ENCODE measurements around the gene LMF1. TPM values are rescaled to one million over a fixed set of nuclear protein-coding genes. Genes with fewer than 3 reads are reported as not detected.

The LMF1 gene
- total and polyA plus RNA-seq, 9 of the 15 experiments (the other 6 are each of a cell fraction or from before 2014, with no cell fraction given) = 0.11 to 1.6 (median 0.55) TPM; not detected in 1

GRCh38 chr16:969508-970385, 1.0 kb downstream of the LMF1 start (continued):
- TF ChIP-seq, protein P1, sequence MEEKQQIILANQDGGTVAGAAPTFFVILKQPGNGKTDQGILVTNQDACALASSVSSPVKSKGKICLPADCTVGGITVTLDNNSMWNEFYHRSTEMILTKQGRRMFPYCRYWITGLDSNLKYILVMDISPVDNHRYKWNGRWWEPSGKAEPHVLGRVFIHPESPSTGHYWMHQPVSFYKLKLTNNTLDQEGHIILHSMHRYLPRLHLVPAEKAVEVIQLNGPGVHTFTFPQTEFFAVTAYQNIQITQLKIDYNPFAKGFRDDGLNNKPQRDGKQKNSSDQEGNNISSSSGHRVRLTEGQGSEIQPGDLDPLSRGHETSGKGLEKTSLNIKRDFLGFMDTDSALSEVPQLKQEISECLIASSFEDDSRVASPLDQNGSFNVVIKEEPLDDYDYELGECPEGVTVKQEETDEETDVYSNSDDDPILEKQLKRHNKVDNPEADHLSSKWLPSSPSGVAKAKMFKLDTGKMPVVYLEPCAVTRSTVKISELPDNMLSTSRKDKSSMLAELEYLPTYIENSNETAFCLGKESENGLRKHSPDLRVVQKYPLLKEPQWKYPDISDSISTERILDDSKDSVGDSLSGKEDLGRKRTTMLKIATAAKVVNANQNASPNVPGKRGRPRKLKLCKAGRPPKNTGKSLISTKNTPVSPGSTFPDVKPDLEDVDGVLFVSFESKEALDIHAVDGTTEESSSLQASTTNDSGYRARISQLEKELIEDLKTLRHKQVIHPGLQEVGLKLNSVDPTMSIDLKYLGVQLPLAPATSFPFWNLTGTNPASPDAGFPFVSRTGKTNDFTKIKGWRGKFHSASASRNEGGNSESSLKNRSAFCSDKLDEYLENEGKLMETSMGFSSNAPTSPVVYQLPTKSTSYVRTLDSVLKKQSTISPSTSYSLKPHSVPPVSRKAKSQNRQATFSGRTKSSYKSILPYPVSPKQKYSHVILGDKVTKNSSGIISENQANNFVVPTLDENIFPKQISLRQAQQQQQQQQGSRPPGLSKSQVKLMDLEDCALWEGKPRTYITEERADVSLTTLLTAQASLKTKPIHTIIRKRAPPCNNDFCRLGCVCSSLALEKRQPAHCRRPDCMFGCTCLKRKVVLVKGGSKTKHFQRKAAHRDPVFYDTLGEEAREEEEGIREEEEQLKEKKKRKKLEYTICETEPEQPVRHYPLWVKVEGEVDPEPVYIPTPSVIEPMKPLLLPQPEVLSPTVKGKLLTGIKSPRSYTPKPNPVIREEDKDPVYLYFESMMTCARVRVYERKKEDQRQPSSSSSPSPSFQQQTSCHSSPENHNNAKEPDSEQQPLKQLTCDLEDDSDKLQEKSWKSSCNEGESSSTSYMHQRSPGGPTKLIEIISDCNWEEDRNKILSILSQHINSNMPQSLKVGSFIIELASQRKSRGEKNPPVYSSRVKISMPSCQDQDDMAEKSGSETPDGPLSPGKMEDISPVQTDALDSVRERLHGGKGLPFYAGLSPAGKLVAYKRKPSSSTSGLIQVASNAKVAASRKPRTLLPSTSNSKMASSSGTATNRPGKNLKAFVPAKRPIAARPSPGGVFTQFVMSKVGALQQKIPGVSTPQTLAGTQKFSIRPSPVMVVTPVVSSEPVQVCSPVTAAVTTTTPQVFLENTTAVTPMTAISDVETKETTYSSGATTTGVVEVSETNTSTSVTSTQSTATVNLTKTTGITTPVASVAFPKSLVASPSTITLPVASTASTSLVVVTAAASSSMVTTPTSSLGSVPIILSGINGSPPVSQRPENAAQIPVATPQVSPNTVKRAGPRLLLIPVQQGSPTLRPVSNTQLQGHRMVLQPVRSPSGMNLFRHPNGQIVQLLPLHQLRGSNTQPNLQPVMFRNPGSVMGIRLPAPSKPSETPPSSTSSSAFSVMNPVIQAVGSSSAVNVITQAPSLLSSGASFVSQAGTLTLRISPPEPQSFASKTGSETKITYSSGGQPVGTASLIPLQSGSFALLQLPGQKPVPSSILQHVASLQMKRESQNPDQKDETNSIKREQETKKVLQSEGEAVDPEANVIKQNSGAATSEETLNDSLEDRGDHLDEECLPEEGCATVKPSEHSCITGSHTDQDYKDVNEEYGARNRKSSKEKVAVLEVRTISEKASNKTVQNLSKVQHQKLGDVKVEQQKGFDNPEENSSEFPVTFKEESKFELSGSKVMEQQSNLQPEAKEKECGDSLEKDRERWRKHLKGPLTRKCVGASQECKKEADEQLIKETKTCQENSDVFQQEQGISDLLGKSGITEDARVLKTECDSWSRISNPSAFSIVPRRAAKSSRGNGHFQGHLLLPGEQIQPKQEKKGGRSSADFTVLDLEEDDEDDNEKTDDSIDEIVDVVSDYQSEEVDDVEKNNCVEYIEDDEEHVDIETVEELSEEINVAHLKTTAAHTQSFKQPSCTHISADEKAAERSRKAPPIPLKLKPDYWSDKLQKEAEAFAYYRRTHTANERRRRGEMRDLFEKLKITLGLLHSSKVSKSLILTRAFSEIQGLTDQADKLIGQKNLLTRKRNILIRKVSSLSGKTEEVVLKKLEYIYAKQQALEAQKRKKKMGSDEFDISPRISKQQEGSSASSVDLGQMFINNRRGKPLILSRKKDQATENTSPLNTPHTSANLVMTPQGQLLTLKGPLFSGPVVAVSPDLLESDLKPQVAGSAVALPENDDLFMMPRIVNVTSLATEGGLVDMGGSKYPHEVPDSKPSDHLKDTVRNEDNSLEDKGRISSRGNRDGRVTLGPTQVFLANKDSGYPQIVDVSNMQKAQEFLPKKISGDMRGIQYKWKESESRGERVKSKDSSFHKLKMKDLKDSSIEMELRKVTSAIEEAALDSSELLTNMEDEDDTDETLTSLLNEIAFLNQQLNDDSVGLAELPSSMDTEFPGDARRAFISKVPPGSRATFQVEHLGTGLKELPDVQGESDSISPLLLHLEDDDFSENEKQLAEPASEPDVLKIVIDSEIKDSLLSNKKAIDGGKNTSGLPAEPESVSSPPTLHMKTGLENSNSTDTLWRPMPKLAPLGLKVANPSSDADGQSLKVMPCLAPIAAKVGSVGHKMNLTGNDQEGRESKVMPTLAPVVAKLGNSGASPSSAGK (IDR thresholded peaks at IDR 0.05) = no peak; the same call in none of the 2 replicates
- TF ChIP-seq ETV5 (CRISPR knock-in tag; IDR thresholded peaks at IDR 0.05; ENCODE audit: low read depth) (no peak), ZFP30 (CRISPR knock-in tag; IDR thresholded peaks at IDR 0.05; ENCODE audit: borderline replicate concordance) (no peak), TAL1 (IDR thresholded peaks at IDR 0.05) (no peak), THAP12 (CRISPR knock-in tag; IDR thresholded peaks at IDR 0.05) (peak; percentile 25; the same call in 1 of the 2 replicates), ZC3H4 (CRISPR knock-in tag; IDR thresholded peaks at IDR 0.05; ENCODE audit: borderline replicate concordance) (0 out of 2 replicates have a peak, but pooled peaks have one; percentile 69), NFIC (IDR thresholded peaks at IDR 0.05) (peak; percentile 34; the same call in 1 of the 2 replicates)
- TF ChIP-seq, protein P2, sequence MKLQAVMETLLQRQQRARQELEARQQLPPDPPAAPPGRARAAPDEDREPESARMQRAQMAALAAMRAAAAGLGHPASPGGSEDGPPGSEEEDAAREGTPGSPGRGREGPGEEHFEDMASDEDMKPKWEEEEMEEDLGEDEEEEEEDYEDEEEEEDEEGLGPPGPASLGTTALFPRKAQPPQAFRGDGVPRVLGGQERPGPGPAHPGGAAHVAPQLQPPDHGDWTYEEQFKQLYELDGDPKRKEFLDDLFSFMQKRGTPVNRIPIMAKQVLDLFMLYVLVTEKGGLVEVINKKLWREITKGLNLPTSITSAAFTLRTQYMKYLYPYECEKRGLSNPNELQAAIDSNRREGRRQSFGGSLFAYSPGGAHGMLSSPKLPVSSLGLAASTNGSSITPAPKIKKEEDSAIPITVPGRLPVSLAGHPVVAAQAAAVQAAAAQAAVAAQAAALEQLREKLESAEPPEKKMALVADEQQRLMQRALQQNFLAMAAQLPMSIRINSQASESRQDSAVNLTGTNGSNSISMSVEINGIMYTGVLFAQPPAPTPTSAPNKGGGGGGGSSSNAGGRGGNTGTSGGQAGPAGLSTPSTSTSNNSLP (IDR thresholded peaks at IDR 0.05; ENCODE audit: borderline replicate concordance, low read depth, low read length) = no peak

All from K562 (cell line).